NT2/D1 (cell line): Measurements from ENCODE around the gene HS6ST3.
A peak's percentile ranks its signal among the peaks of the same experiment; 100 is the strongest.

ENCODE experiments used
- DNase-seq: peaks from one replicate; pipeline ENCODE4 v3.0.0-alpha.2; 2011; ENCODE audit warnings: low read depth, low spot score
- H3K27me3 ChIP-seq: 2 replicates; pipeline ENCODE4 v1.6.0; 2011; ENCODE audit warnings: mild to moderate bottlenecking; ENCODE audit not compliant: insufficient read length, insufficient read depth
- H3K36me3 ChIP-seq: 2 replicates; pipeline ENCODE4 v1.6.1; 2011; ENCODE audit warnings: mild to moderate bottlenecking, low read length, mixed read lengths; ENCODE audit not compliant: insufficient read depth, insufficient read length
- H3K4me1 ChIP-seq: 2 replicates; pipeline ENCODE4 v1.5.1; 2011; ENCODE audit not compliant: insufficient read depth, insufficient read length
- H3K4me3 ChIP-seq: 2 replicates; pipeline ENCODE4 v1.5.1; 2011; ENCODE audit warnings: low read depth; ENCODE audit not compliant: insufficient read length
- H3K9ac ChIP-seq: 2 replicates; pipeline ENCODE4 v1.6.0; 2011; ENCODE audit warnings: low read depth; ENCODE audit not compliant: insufficient read length
- H3K9me3 ChIP-seq: 2 replicates; pipeline ENCODE4 v1.5.1; 2011; ENCODE audit warnings: mild to moderate bottlenecking, low read length; ENCODE audit not compliant: insufficient read depth
- SUZ12 ChIP-seq: IDR thresholded peaks from 2 replicates; pipeline ENCODE4 v1.6.1; 2011; ENCODE audit not compliant: insufficient read length, insufficient read depth; ENCODE audit errors: extremely low read depth
- YY1 ChIP-seq: IDR thresholded peaks from 2 replicates; pipeline ENCODE4 v1.6.1; 2011; ENCODE audit not compliant: insufficient read length, insufficient read depth
- ZNF274 ChIP-seq: IDR thresholded peaks from 2 replicates; pipeline ENCODE4 v1.6.1; 2011; ENCODE audit warnings: mild to moderate bottlenecking, low read depth, low read length

HS6ST3 gene

DNA sequence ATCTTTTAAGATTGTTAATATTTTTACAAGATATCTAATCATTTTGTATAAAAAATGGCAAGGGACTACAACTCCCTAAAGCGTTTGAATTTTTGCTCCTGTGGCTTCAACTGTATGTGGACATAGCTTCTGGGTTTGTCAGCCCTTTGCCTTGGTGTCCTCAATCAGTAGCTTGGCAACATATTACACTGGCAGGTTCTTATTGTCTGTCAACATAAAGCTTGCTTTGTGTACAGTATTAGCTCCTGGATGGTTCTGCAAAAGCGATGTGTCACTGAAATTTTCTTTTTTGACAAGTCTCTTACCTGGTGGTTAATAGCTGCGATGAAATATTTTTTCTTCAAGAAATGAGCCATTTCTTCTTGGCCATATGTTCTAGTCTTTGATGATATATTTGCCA is 190.0 kb downstream of the HS6ST3 start:
- H3K27me3 ChIP-seq: no peaks in the 10 kb centered on the region
- H3K36me3 ChIP-seq: no peaks in the 10 kb centered on the region
- no peaks in the 10 kb centered on the region; the same call in 1 of the 2 replicates for H3K9me3 ChIP-seq
- TF ChIP-seq YY1 (no peak), ZNF274 (no peak), SUZ12 (no peak)
- no peaks in the 10 kb centered on the region for H3K4me1 ChIP-seq
- H3K9ac ChIP-seq: no peak overlapping the region
- DNase-seq: no peak
- no peak overlapping the region for H3K4me3 ChIP-seq

DNA sequence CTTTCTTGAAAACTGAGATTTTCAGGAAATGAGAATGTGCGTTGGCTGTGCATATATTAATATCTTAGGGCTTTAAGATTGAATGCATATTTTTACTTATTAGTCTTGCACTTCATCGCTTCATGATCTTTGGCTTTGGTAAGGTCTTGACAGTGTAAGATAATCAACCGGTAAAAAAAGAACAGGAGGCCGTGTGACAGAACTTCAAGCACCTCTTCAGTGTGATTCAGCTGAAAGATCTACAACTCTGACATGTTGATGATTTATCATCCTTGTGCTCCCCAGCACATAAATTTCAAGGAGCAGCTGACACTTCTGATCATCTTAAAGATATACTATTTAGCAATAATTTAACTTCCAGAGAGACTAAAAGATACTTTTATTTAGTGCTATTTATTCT is 195.1 kb downstream of the HS6ST3 start:
- DNase-seq: no peak
- no peaks in the 10 kb centered on the region for H3K36me3 ChIP-seq
- no peak for TF ChIP-seq ZNF274
- no peak for TF ChIP-seq SUZ12
- no peak for TF ChIP-seq YY1
- H3K27me3 ChIP-seq: no peaks in the 10 kb centered on the region
- no peak overlapping the region for H3K9ac ChIP-seq
- H3K4me3 ChIP-seq: no peak overlapping the region
- no peaks in the 10 kb centered on the region for H3K9me3 ChIP-seq
- no peaks in the 10 kb centered on the region for H3K4me1 ChIP-seq

DNA sequence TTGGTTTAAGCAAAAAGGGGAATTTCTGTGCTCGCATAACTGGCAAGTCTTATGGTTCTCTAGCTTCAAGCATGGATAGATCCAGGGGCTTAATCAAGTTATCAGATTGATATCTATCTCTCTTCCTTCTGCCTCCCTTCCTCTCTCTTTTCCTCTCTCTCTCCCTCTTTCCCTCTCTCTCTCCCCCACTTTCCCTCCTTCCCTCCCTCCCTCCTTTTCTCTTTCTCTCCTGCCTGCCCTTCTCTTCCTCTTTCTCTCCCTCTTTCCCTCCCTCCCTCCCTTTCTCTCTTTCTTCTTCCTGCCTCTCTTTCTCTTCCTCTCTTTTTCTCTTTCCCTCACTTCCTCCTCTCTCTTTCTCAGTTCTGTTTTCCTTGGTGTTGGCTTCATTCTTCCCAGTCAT is 195.8 kb downstream of the HS6ST3 start:
- no peak overlapping the region for H3K4me3 ChIP-seq
- H3K9me3 ChIP-seq: no peaks in the 10 kb centered on the region
- H3K4me1 ChIP-seq: no peaks in the 10 kb centered on the region
- no peak for DNase-seq
- no peaks in the 10 kb centered on the region for H3K27me3 ChIP-seq
- TF ChIP-seq YY1 (no peak), ZNF274 (no peak), SUZ12 (no peak)
- H3K9ac ChIP-seq: no peak overlapping the region
- no peaks in the 10 kb centered on the region for H3K36me3 ChIP-seq

DNA sequence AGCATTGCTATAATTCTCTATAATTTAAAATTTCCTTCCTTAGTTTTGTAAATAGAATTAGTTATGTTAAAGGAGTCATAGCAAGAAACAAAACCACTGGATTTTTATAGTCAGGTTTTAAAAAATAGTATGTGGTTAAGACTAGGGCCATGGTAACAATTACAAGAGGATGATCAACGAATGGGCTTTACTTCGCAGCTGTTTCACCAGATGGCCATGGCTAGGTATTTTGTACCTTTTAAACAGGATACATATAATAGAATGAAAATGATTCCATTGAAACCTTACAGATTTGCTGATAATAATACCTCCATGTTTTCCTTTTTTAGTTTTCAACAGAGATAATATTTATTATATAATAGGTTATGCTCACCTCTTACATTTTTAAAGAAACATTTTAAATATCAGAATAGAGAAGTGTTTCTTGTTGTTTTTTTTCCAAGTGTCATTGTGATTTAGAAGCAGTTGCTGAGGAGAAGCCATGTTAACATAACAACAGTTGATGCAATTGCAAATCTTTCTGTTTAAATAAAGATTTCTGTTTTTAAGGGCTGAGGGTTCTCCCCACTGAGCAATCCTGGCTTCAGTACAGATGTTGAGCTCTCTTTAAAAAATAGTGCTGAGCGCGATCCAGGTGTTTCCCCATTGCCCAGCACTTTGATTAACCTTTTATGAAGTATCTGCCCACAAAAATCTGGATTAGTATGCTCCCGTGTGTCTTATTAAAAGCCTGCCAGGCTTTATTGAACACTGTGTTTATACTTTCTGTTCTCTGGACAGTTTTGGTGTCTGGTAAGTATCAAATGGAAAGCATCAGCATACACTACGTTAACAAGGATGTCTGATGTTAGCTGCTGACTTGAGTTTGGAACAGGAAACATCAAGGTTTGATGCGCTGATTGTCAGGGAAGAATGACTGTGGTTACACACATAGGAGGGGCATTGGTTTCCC is 205.3 kb downstream of the HS6ST3 start:
- no peaks in the 10 kb centered on the region for H3K4me1 ChIP-seq
- no peaks in the 10 kb centered on the region for H3K36me3 ChIP-seq
- no peak overlapping the region for H3K9ac ChIP-seq
- DNase-seq: peak; percentile 27
- H3K9me3 ChIP-seq: no peaks in the 10 kb centered on the region
- H3K4me3 ChIP-seq: no peak overlapping the region
- no peak for TF ChIP-seq ZNF274
- TF ChIP-seq YY1: no peak
- TF ChIP-seq SUZ12: no peak
- H3K27me3 ChIP-seq: no peaks in the 10 kb centered on the region

DNA sequence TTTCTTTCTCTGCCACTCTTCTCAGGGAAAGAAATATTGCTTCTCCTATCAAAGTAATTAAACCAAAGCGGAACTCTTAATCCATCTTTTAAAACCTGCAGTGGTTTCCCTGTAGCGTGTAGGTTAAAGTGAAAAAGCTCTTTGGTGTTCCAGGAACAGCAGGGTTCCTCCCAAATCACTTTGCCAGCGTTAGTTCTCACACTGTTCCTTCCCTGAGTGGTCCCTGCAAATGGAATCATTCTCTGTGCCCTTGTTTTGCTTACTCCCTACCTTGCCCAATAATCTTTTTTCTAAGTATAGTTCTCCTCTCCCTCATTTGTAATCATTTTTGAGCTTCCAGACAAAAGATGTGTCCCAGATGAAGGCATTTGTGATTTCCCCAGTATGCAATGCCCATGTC is 207.5 kb downstream of the HS6ST3 start:
- TF ChIP-seq YY1 (no peak), ZNF274 (no peak), SUZ12 (no peak)
- H3K9ac ChIP-seq: no peak overlapping the region
- H3K27me3 ChIP-seq: no peaks in the 10 kb centered on the region
- DNase-seq: no peak
- H3K4me1 ChIP-seq: no peaks in the 10 kb centered on the region
- H3K36me3 ChIP-seq: no peaks in the 10 kb centered on the region
- H3K4me3 ChIP-seq: no peak overlapping the region
- no peaks in the 10 kb centered on the region for H3K9me3 ChIP-seq

DNA sequence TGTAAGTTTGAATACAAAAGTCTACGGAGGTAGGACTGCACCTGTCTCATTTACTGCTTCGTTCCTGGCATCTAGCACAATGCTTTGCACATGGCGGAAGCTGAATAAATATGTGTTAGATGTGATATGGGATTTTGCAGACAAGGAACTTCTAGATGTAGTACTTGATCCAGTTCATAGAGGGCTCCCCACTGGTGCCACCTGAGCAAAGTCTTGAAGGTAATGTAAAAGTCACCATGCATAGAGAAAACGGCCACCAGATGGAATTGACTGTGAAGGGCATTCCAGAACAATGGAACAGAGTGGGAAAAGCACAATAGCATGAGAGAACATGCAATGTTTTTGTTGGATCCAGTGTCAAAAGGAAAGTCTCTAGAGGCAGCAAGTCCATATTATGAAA is 209.3 kb downstream of the HS6ST3 start:
- DNase-seq: no peak
- TF ChIP-seq SUZ12: no peak
- no peak for TF ChIP-seq ZNF274
- no peak for TF ChIP-seq YY1
- H3K9me3 ChIP-seq: no peaks in the 10 kb centered on the region
- H3K4me1 ChIP-seq: no peaks in the 10 kb centered on the region
- H3K36me3 ChIP-seq: no peaks in the 10 kb centered on the region
- H3K9ac ChIP-seq: no peak overlapping the region
- H3K27me3 ChIP-seq: no peaks in the 10 kb centered on the region
- no peak overlapping the region for H3K4me3 ChIP-seq

DNA sequence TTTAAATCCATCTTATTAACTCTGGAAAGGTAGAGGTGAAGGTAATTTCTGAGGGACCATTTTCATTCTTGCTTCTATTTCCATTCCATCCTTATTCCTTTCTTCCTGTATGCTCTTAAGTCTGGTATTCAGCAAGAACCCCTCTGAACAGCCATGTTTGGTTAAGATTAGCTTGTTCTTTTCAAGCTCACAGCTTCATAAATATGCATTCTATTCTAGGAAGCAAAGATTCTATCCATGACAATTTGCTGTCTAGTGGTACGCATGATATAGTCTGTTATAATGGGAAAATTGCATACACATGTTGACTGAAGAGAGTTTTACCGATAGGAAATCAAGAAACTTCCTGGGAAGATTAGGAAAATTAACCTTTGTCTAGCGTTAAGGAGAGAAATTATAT is 218.7 kb downstream of the HS6ST3 start:
- TF ChIP-seq ZNF274: no peak
- TF ChIP-seq YY1: no peak
- TF ChIP-seq SUZ12: no peak

More for the DNA sequence above, 218.7 kb downstream of the HS6ST3 start:
- Histone ChIP-seq H3K4me1 (no peaks in the 10 kb centered on the region), H3K27me3 (no peaks in the 10 kb centered on the region), H3K9ac (no peak overlapping the region), H3K36me3 (no peaks in the 10 kb centered on the region), H3K4me3 (no peak overlapping the region), H3K9me3 (no peaks in the 10 kb centered on the region)
- DNase-seq: no peak
